Right lobe of liver (tissue), 6 donors: Measurements from ENCODE around the gene SLC25A45. TPM values are rescaled to one million over a fixed set of nuclear protein-coding genes. Genes with fewer than 3 reads are reported as not detected.

Experiments
- ATAC-seq, 4 donors: fragments of 200-7000 bp; cut with Tn5 transposase; one replicate each; pipeline ENCODE4 v1.9.1; 2020; ENCODE audit warnings: mild to moderate bottlenecking in 4 of 4, moderate library complexity in 4 of 4
- DNase-seq, 3 donors: peaks; one replicate each; pipeline ENCODE4 v3.0.0-alpha.2; 2020
- H3K27ac ChIP-seq, 3 donors: fragments of 200-600 bp; one replicate each; pipeline ENCODE4 v1.8.0; 2022
- H3K27me3 ChIP-seq, 2 donors: fragments of 200-600 bp; one replicate each; pipeline ENCODE4 v1.8.0; 2022
- H3K36me3 ChIP-seq, 4 donors: fragments of 200-600 bp; sonication (generic) in 1 of 4; one replicate each; pipeline versions ENCODE4 v1.5.1 to v1.8.0; 2017 to 2022; ENCODE audit warnings: control low read depth in 1 of 4
- H3K4me1 ChIP-seq, 4 donors: fragments of 200-600 bp; sonication (generic) in 1 of 4; one replicate each; pipeline versions ENCODE4 v1.5.1 to v1.8.0; 2017 to 2022; ENCODE audit warnings: control low read depth in 1 of 4
- H3K4me3 ChIP-seq, 3 donors: fragments of 200-600 bp; one replicate each; pipeline ENCODE4 v1.8.0; 2022
- H3K9me3 ChIP-seq, 4 donors: fragments of 200-600 bp; sonication (generic) in 1 of 4; one replicate each; pipeline versions ENCODE4 v1.5.1 to v1.8.0; 2017 to 2022; ENCODE audit warnings: control low read depth in 1 of 4
- POLR2A ChIP-seq: fragments of 450-650 bp; IDR thresholded peaks from one replicate; pipeline ENCODE4 v1.6.1; 2017; ENCODE audit warnings: antibody characterized with exemption, mild to moderate bottlenecking
- WGBS: methylation state at CpG from one replicate; pipeline ENCODE4 v1.1.6; 2018; ENCODE audit warnings: low coverage, low lambda C conversion rate; ENCODE audit not compliant: insufficient coverage; ENCODE audit errors: missing lambda C conversion rate; 5-methylcytosine and 5-hydroxymethylcytosine counted together
- intact Hi-C, 2 donors: fragments of 100-400 bp; cut with DNase I; formaldehyde crosslinking; loops; one replicate each; pipeline versions ENCODE4 v1.11.2 to v1.14.1; 2022
- total RNA-seq, 6 experiments: library from RNA; depleted of rRNA in 2 of 6; stranded (reverse); fragments of >200 nt in 2 of 6; fragmentation: NEBNext Ultra II Directional in 3 of 6; extraction: Animal tissue kit (Norgen Biotek cat#: 25700) in 3 of 6; gene quantifications; one replicate each; pipeline versions ENCODE4 v1.1.0 to v1.2.4, GENCODE V29; 2016 to 2023
- TF ChIP-seq, protein P1 (sequence below), 4 donors: fragments of 200-600 bp in 3 of 4; fragments of 450-650 bp in 1 of 4; IDR thresholded peaks; one replicate each; pipeline versions ENCODE4 v1.5.1 to v1.8.0; 2016 to 2022; ENCODE audit warnings: antibody characterized with exemption in 4 of 4, mild to moderate bottlenecking in 2 of 4
- donor health status: DM: no; HTN: yes; CAD: no.
- donor health status: DM: no; HTN: no; CAD: no.
- donor health status: DM: no; HTN: no; CAD: no.
- donor health status: DM: no; HTN: yes; CAD: no.
- donor health status: DM: no; HTN: yes; CAD: no.

SLC25A45 gene
- total RNA-seq, 6 experiments from 2014 or later: 7.5 to 17.5 (median 12.1) TPM

DNA sequence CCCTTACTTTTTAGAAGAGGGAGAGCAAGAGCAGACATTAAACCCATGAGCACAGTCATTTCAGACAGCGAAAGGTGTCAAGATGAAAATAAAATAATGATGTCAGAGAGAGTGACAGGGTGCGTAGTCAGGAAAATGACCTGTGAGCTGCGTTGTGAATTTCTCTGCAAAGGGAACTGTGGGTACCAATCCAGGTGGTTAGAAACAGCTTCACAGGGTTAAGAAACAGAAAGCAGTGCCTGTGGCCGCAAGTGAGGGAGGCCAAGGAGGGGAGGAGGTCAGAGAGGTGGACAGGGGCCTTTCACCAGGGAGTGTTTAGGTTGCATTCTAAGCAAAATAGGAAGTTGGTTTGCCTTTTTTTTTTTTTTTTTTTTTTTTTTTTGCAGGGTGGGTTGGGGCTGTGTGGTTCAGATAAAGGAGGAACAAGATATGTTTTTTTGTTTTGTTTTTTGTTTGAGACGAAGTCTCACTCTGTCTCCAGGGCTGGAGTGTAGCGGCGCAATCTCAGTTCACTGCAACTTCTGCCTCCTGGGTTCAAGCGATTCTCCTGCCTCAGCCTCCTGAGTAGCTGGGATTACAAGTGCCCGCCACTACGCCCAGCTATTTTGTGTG, 20.0 kb downstream of the SLC25A45 start:
- no peak overlapping the region for H3K4me3 ChIP-seq
- H3K36me3 ChIP-seq: no peaks in the 10 kb centered on the region
- no peak for TF ChIP-seq POLR2A
- TF ChIP-seq, protein P1, sequence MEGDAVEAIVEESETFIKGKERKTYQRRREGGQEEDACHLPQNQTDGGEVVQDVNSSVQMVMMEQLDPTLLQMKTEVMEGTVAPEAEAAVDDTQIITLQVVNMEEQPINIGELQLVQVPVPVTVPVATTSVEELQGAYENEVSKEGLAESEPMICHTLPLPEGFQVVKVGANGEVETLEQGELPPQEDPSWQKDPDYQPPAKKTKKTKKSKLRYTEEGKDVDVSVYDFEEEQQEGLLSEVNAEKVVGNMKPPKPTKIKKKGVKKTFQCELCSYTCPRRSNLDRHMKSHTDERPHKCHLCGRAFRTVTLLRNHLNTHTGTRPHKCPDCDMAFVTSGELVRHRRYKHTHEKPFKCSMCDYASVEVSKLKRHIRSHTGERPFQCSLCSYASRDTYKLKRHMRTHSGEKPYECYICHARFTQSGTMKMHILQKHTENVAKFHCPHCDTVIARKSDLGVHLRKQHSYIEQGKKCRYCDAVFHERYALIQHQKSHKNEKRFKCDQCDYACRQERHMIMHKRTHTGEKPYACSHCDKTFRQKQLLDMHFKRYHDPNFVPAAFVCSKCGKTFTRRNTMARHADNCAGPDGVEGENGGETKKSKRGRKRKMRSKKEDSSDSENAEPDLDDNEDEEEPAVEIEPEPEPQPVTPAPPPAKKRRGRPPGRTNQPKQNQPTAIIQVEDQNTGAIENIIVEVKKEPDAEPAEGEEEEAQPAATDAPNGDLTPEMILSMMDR (IDR thresholded peaks at IDR 0.05): no peak
- DNase-seq: no peak
- peaks cover 0 to 16% (median 8%) of the 10 kb centered on the region in 4 donors for H3K4me1 ChIP-seq
- WGBS: 67% methylated on average over 9 of the region's 10 CpGs
- intact Hi-C loops: loop anchor here (5.0 to 10.0 kb wide), 2 partner anchors 52 to 155 kb away; no protein-coding TSS in a partner anchor
- H3K9me3 ChIP-seq: no peaks in the 10 kb centered on the region
- no peaks in the 10 kb centered on the region for H3K27me3 ChIP-seq
- H3K27ac ChIP-seq: peak overlapping the region in 1 of 3 donors; percentile 29
- ATAC-seq: no peak

GRCh38 chr11:65357856-65358356, 24.5 kb downstream of the SLC25A45 start:
- WGBS: 34% methylated on average over 5 of the region's 8 CpGs
- peak; percentile 25 to 58 (median 55) for ATAC-seq

GRCh38 chr11:65356394-65356972, 26.0 kb downstream of the SLC25A45 start:
- Histone ChIP-seq H3K4me1 (peaks cover 0 to 35% (median 10%) of the 10 kb centered on the region in 4 donors), H3K4me3 (no peak overlapping the region), H3K36me3 (peaks cover 0 to 9% (median 4%) of the 10 kb centered on the region in 4 donors), H3K9me3 (no peaks in the 10 kb centered on the region), H3K27me3 (no peaks in the 10 kb centered on the region), H3K27ac (no peak overlapping the region)
- DNase-seq (peak in 2 of 3 donors; percentile 30 to 68), ATAC-seq (no peak)
- intact Hi-C loops: loop anchor here in 1 of 2 donors (5.0 kb wide), 1 partner anchor 36 kb away; no protein-coding TSS in a partner anchor
- 87% methylated on average over 3 of the region's 30 CpGs for WGBS
- TF ChIP-seq, protein P1 (IDR thresholded peaks at IDR 0.05): no peak
- TF ChIP-seq POLR2A: no peak

More at GRCh38 chr11:65357856-65358356, 24.5 kb downstream of the SLC25A45 start:
- peaks cover 0 to 35% (median 10%) of the 10 kb centered on the region in 4 donors for H3K4me1 ChIP-seq
- H3K4me3 ChIP-seq: no peak overlapping the region
- H3K9me3 ChIP-seq: no peaks in the 10 kb centered on the region
- intact Hi-C loops: loop anchor here in 1 of 2 donors (5.0 kb wide), 1 partner anchor 34 kb away; no protein-coding TSS in a partner anchor
- H3K27ac ChIP-seq: peak overlapping the region in 1 of 3 donors; percentile 40
- TF ChIP-seq, protein P1 (IDR thresholded peaks at IDR 0.05): no peak
- H3K36me3 ChIP-seq: no peaks in the 10 kb centered on the region
- no peaks in the 10 kb centered on the region for H3K27me3 ChIP-seq
- DNase-seq: peak; percentile 36 to 86 (median 81)

DNA sequence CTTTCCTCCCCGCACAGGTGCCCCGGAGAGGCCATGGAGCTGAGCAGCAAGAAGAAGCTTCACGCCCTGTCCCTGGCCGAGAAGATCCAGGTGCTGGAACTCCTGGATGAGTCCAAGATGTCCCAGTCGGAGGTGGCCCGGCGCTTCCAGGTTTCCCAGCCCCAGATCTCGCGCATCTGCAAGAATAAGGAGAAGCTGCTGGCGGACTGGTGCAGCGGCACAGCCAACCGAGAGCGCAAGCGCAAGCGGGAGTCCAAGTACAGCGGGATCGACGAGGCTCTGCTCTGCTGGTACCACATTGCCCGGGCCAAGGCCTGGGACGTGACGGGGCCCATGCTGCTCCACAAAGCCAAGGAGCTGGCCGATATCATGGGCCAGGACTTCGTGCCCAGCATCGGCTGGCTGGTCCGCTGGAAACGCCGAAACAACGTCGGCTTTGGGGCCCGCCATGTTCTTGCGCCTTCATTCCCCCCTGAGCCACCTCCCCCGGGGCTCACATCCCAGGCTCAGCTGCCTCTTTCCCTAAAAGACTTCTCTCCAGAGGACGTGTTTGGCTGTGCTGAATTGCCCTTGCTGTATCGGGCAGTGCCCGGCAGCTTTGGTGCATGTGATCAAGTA, 26.6 kb downstream of the SLC25A45 start:
- intact Hi-C loops: loop anchor here in 1 of 2 donors (5.0 kb wide), 1 partner anchor 36 kb away; no protein-coding TSS in a partner anchor
- peak in 1 of 3 donors; percentile 37 for DNase-seq
- Histone ChIP-seq H3K4me1 (peaks cover 0 to 35% (median 10%) of the 10 kb centered on the region in 4 donors), H3K27ac (no peak overlapping the region), H3K4me3 (peak overlapping the region in 1 of 3 donors; percentile 65), H3K27me3 (no peaks in the 10 kb centered on the region), H3K9me3 (no peaks in the 10 kb centered on the region), H3K36me3 (peaks cover 0 to 15% (median 7%) of the 10 kb centered on the region in 4 donors)
- ATAC-seq: no peak
- TF ChIP-seq, protein P1 (IDR thresholded peaks at IDR 0.05): no peak
- no peak for TF ChIP-seq POLR2A
- WGBS: 64% methylated on average over 12 of the region's 35 CpGs
